Retinal pigment epithelial cell (primary cell): ENCODE measurements around the gene TCF7L2.

Experiments
- DNase-seq: peaks from one replicate; pipeline ENCODE4 v3.0.0-alpha.2; 2010; ENCODE audit warnings: low read depth
- H3K4me3 ChIP-seq: 2 replicates; pipeline ENCODE4 v1.5.1; 2011; ENCODE audit warnings: mild to moderate bottlenecking, low read length, control low read depth, moderate library complexity
- CTCF ChIP-seq: conservative IDR thresholded peaks from 2 replicates; pipeline ENCODE4 v1.5.1; 2011; ENCODE audit warnings: low read depth, low read length, control low read depth, inconsistent platforms

Gene TCF7L2

DNA sequence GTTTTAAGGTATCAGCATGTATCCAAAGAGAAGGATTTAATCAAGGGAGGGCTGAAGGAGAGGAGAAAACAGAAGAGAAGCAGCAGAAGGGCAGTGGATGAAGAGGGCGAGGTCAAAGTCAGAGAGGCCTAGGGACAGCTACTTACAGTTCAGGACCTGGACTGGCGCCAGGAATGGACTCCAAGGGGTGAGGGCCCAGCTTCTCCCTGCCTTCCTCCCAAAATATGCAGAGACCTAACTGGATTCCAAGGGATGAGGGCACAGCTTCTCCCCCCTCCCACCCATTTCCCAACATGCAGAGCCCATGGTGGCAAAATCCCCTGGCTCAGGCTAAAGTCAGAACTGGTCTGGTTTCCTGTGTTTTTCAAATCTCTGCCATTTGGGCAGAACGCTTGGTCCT is 3.4 kb upstream of the TCF7L2 start:
- H3K4me3 ChIP-seq, result no peak overlapping the region
- no peak for DNase-seq
- no peak for TF ChIP-seq CTCF

DNA sequence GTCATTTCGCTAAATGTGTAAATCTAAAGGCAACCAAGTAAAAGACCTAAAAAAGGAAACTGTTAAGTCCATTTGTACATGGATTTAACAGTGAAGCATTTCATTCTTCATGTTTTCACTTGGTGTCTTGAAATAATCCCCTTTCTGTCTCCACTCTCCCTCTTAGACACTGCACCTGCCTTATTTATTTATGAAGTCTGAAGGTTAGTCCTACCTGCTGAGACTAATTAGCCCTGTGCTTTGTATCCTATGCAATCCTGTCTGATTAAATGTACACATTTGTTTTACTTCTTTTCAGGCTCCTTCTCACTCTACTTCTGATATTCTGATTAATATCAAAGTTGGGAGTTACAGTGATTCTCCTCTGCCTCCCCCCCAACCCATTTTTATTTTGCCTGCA is 1.9 kb upstream of the TCF7L2 start:
- no peak for TF ChIP-seq CTCF
- no peak overlapping the region for H3K4me3 ChIP-seq
- no peak for DNase-seq

GRCh38 chr10:112949143-112949823 is 764 bp upstream of the TCF7L2 start:
- DNase-seq, result no peak
- no peak for TF ChIP-seq CTCF
- peak overlapping the region; percentile 61 for H3K4me3 ChIP-seq

- no peak for TF ChIP-seq CTCF
- peak overlapping the region; percentile 92 for H3K4me3 ChIP-seq
- no peak for DNase-seq
These were observed 789 bp downstream of the TCF7L2 start for GRCh38 chr10:112950714-112951358.

GRCh38 chr10:112951359-112952281 is 1.6 kb downstream of the TCF7L2 start:
- H3K4me3 ChIP-seq, result peak overlapping the region; percentile 92
- no peak for TF ChIP-seq CTCF
- no peak for DNase-seq

DNA sequence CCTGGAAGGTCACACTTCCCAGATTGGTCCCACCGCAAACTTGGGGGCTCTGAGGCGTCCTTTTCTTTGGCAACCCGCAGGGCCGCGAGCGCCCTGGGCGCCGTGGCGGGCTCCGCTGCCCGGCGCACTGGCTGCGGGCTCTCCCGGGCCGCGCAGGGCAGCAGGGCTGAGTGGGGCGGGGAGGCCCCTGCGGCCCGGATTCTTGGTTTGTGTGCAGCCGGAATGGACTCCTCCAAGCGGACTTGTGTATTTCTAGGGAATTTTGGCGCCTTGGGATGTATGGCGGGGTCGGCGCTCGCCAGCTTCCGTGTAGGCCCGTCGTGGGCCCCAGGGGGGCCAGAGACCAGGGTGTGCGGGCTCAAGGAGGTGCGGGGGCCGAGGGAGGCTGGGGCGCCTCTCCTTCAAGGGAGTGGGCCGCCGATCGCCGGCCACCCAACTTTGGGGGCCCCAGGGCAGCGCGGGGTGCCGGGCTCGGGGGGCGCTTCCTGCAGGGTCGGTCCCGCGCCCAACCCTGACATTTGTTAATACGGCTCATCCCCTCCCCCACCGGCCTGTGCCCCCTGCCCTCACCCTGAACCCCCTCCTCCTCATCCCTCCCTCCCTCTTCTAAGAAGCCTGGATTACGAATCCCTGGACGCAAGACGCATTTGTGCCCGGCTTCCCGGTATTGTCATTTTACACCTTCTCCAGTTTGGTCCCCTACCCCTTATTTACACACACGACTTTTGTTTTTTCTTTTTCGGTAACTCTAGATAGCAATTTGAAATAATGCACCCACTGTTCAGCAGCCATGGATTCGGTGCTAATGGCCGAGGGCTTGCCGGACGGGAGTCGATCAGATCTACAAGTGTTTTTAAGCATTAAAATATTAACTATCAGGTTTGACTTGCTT is 2.5 kb downstream of the TCF7L2 start:
- H3K4me3 ChIP-seq, result peak overlapping the region; percentile 92
- TF ChIP-seq CTCF, result no peak
- no peak for DNase-seq
